ENCODE results near the gene CCDC197. TPM values are rescaled to one million over a fixed set of nuclear protein-coding genes. Genes with fewer than 3 reads are reported as not detected.

CCDC197 gene
- total and polyA plus RNA-seq, 8 donors, result not detected

DNA sequence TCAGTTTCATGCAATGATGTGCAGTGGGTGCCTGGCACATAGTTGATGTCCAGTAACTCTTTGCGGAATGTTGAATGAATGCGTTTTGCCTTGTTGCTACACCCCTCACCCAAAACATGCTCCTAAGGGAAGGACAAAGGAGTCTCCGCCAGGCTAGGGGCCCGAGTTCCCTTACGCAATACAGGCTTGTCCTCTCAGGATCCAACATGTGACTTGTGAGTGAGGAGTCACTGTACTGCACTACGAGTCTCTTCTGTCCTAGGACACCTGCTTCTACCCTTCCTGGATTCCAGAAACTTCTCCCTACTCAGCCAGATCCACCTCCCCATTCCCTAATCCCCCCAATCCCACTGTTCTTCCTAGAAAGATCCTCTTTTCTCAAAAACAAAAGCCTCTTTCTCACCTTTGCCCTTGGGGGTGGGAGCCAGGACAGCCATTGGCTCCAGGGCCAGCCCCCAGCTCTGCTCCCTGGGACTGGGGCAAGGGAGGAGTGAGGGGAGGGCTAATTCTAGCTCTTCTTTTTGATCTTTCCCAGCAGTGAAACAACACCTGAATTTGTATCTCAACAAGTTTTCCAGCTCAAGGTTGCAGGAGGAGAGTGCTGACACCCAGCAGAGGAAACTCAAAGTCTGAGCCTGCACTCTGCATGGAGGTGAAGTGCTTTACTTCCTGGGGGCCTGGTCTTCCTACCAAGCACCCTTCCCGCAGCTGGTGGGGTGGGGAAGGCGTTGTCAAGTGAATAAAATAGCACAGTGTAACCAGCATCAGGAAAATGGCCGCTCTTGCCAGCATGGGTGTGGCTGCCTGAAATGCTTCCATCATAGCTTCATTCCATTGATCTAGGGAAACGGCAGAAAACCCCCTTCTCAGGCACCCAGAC lies 25.7 kb downstream of the CCDC197 start:
- intact Hi-C loops (cut with DNase I), result no loop called here
- FAIRE-seq (no peak), ATAC-seq (no peak), DNase-seq (no peak)
- Histone ChIP-seq H3K4me1 (peaks cover 0 to 5% (median 4%) of the 10 kb centered on the region in 3 donors), H3K27ac (no peak overlapping the region), H3K36me3 (no peaks in the 10 kb centered on the region), H3K9me3 (no peaks in the 10 kb centered on the region), H3K4me3 (no peak overlapping the region), H3K27me3 (no peaks in the 10 kb centered on the region)
- TF ChIP-seq, protein P1, sequence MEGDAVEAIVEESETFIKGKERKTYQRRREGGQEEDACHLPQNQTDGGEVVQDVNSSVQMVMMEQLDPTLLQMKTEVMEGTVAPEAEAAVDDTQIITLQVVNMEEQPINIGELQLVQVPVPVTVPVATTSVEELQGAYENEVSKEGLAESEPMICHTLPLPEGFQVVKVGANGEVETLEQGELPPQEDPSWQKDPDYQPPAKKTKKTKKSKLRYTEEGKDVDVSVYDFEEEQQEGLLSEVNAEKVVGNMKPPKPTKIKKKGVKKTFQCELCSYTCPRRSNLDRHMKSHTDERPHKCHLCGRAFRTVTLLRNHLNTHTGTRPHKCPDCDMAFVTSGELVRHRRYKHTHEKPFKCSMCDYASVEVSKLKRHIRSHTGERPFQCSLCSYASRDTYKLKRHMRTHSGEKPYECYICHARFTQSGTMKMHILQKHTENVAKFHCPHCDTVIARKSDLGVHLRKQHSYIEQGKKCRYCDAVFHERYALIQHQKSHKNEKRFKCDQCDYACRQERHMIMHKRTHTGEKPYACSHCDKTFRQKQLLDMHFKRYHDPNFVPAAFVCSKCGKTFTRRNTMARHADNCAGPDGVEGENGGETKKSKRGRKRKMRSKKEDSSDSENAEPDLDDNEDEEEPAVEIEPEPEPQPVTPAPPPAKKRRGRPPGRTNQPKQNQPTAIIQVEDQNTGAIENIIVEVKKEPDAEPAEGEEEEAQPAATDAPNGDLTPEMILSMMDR (IDR thresholded peaks at IDR 0.05), result no peak
- 72 to 79% methylated on average over 10 of the region's 10 CpGs for WGBS, 2 donors

DNA sequence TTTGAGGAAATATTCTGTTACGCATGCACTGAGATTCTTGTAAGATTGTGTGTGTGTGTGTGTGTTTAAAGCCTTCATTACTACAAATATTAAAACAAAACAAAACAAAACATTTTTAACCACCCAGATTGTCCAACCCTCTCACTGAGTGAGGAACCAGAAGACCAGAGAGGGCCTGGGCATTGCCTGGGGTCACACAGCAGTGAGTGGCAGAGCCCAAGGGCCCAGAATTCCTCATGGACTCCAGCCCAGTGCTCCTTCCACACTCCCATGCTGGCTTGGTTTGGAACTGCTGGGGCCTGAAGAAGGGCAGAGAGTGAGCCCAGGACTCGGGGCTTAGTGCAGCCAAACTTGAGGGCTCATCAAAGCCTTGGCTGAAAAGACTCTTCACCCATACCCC lies 27.4 kb downstream of the CCDC197 start:
- FAIRE-seq (no peak), DNase-seq (no peak), ATAC-seq (no peak)
- no peak overlapping the region for H3K4me3 ChIP-seq
- H3K9me3 ChIP-seq, result no peaks in the 10 kb centered on the region
- 92 to 98% methylated on average over 2 of the region's 2 CpGs for WGBS, 2 donors
- no peaks in the 10 kb centered on the region for H3K27me3 ChIP-seq
- H3K27ac ChIP-seq, result no peak overlapping the region
- intact Hi-C loops (cut with DNase I), result no loop called here
- H3K4me1 ChIP-seq, result peaks cover 0 to 4% (median 0%) of the 10 kb centered on the region in 3 donors
- TF ChIP-seq, protein P1 (IDR thresholded peaks at IDR 0.05), result no peak
- no peaks in the 10 kb centered on the region for H3K36me3 ChIP-seq

DNA sequence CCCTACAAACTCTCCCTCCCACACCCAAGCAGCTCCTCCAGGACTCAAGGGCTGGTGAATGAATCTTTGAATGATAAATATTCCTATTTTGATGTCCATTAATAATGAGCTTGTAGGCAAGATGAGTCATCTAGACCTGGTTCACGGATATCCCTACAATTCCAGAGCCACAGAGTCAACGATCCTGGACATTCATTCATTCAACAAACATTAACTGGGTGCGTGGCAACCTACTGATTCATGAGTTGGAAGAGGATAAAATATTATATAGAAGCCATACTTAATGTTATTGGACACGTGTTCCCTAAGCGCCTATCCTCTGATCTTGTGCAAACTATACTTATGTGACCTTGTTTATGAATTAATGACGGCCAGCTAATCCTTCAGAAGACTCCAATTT lies 28.6 kb downstream of the CCDC197 start:
- H3K27me3 ChIP-seq, result no peaks in the 10 kb centered on the region
- no peak for DNase-seq
- peaks cover 0 to 4% (median 0%) of the 10 kb centered on the region in 3 donors for H3K4me1 ChIP-seq
- no peaks in the 10 kb centered on the region for H3K9me3 ChIP-seq
- no peaks in the 10 kb centered on the region for H3K36me3 ChIP-seq
- TF ChIP-seq, protein P1 (IDR thresholded peaks at IDR 0.05), result no peak
- H3K27ac ChIP-seq, result no peak overlapping the region
- no peak for FAIRE-seq
- ATAC-seq, result no peak
- peak overlapping the region in 2 of 4 donors; percentile 60 to 76 for H3K4me3 ChIP-seq
- WGBS, 2 donors, result 29 to 35% methylated on average over 6 of the region's 6 CpGs
- intact Hi-C loops (cut with DNase I), result no loop called here

DNA sequence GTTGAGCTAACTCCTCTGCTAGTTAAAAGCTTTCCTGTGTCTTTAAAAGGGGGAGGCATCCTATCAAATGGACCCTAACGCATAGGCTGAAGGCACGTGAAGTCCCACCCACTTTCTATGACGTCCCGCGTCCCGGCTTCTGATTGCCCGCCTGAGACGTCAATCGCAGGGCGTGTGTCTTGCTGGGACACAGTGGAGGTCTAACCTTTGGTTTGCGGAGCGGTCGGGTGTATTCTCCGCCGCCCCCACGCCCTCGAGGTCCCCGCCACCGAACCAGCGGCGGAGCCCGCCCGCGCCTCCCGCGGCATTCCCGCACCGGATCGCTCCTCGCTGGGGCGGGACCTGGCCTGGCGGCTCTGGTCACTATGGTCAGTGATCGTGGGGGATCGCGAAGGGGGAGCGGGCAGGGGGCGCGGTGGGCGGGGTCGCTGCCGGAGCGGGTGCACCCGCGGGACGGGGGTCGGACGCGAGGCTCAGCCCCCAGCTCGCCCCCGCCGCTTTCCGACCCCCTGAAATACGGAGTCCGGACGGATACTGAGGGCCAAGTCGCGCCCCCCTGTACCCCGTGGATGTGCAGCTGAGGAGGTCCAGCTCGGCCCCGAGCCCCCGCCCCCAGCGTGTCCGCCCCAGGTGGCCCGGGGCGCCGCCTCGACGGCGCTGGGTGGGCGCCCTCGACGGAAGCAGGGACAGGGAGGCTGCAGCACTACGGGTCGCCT lies 29.2 kb downstream of the CCDC197 start, which contains the start of gene OTUB2:
Gene OTUB2 (plus strand): TSS at position 168 of the 716 bp plus-strand sequence. CDS start 198 bp downstream, at position 366.
- no peak within 1 kb of the TSS for H3K27ac ChIP-seq
- ATAC-seq (peak; percentile 99 to 100 (median 99)), FAIRE-seq (peak; percentile 91), DNase-seq (peak; percentile 96 to 99 (median 98))
- 1 to 2% methylated on average over 44 to 74 of the region's 74 CpGs for whole genome bisulfite sequencing, 2 donors
- intact Hi-C loops (cut with DNase I), result no loop called here
- no peaks in the 10 kb centered on the region for H3K9me3 ChIP-seq
- peak within 1 kb of the TSS; percentile 40 to 80 (median 68) for H3K4me3 ChIP-seq
- no peaks in the 10 kb centered on the region for H3K27me3 ChIP-seq
- peaks cover 0 to 4% (median 0%) of the 10 kb centered on the region in 3 donors for H3K4me1 ChIP-seq
- H3K36me3 ChIP-seq, result no peaks in the 10 kb centered on the region
- TF ChIP-seq, protein P1 (IDR thresholded peaks at IDR 0.05), result no peak
